Stimulated activated naive CD8-positive, alpha-beta T cell treated with anti-CD3 and anti-CD28 coated beads, Interleukin-15, amount 100 ng/mL, for 72 hours (primary cell): ENCODE measurements around the gene SLC12A7.
"Not testable (repeated sequence)": the region's sequence is repeated elsewhere in the genome, so short reads cannot be mapped to it uniquely, and the experiment has no call there.

Experiments
- ATAC-seq: fragments of 150-1000 bp; cut with Tn5 transposase; 2 replicates; pipeline ENCODE4 v1.10.0; 2021; ENCODE audit warnings: mild to moderate bottlenecking, moderate library complexity
- DNase-seq, 2 donors: peaks; one replicate each; pipeline ENCODE4 v3.0.0; 2021 to 2022
- H3K27ac Mint-ChIP-seq, 2 donors: one replicate each; pipeline ENCODE4 v1.8.0; 2022; ENCODE audit warnings: mild to moderate bottlenecking in 2 of 2, mixed read lengths in 2 of 2, moderate library complexity in 2 of 2
- H3K27me3 Mint-ChIP-seq: one replicate; pipeline ENCODE4 v1.8.0; 2022; ENCODE audit warnings: mixed read lengths
- H3K4me1 Mint-ChIP-seq: one replicate; pipeline ENCODE4 v1.8.0; 2022; ENCODE audit warnings: mild to moderate bottlenecking, mixed read lengths
- H3K4me3 Mint-ChIP-seq, 2 donors: one replicate each; pipeline ENCODE4 v1.8.0; 2022; ENCODE audit warnings: mild to moderate bottlenecking in 2 of 2, mixed read lengths in 2 of 2, moderate library complexity in 1 of 2
- H3K9me3 Mint-ChIP-seq, 2 donors: one replicate each; pipeline ENCODE4 v1.8.0; 2022; ENCODE audit warnings: mixed read lengths in 2 of 2

The SLC12A7 gene

DNA sequence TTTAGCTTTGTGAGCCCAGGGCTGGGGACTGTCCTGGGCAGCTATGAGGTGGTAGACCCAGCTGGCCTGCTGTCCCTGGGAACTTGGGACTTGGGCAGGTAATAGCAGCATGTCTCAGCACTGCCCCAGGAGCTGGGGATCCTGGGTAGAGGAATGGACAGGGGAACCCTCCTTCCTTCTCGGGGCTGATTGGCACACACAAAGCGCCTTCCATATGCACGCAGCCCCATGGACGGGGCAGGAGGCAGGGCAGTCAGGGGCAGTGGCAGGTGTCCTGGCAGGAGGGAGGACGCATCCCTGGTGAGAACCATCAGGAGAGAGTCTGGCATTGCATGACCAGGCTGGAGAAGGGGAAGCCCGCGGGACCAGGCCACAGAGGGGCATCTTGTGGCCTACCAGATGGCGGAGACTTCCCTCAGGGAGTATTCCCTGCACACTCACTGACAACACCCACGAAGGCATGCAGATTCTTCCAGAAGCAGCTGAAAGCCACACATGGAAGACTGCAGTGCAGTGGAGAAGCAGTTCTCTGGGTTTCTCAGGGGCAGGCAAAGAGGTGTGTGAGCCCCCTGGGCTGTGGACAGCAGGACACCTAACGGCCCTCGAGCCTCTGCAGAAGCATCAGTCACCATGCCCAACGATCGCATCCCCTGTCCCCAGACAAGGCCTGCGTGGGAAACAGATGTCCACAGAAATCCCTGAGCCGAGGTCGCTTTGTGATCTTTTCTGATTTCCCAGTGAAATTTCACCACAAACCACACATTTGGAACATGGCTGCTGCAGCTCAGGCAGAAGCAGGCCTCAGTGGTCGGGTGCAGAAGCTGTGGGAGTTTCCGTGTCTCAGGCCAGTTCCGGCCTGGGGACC is 110.2 kb downstream of the SLC12A7 start:
- H3K27me3 Mint-ChIP-seq: peaks cover 57% of the 10 kb centered on the region
- no peak overlapping the region for H3K27ac Mint-ChIP-seq
- DNase-seq (peak in 1 of 2 donors; percentile 8), ATAC-seq (no peak)
- H3K4me1 Mint-ChIP-seq: peaks cover 53% of the 10 kb centered on the region
- H3K9me3 Mint-ChIP-seq: no peaks in the 10 kb centered on the region
- no peak overlapping the region for H3K4me3 Mint-ChIP-seq

DNA sequence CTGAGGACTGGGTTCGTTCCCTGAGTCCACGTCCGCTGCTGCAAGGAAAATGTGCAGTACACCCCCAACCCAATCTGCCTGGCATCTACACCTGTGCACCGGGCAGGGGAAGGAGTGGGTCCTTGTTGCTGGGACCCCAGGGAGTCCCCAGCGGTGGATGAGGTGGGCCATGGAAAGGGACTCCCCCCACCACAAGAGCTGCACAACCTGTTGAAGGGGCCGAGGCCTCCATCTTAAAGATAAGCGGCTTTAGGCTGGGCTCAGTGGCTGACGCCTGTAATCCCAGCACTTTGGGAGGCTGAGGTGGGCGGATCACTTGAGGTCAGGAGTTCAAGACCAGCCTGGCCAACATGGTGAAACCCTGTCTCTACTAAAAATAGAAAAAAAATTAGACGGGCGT is 111.0 kb downstream of the SLC12A7 start:
- H3K4me1 Mint-ChIP-seq: peaks cover 57% of the 10 kb centered on the region
- not testable (repeated sequence) for H3K27ac Mint-ChIP-seq, H3K4me3 Mint-ChIP-seq, H3K9me3 Mint-ChIP-seq, ATAC-seq
- H3K27me3 Mint-ChIP-seq: peaks cover 49% of the 10 kb centered on the region
- DNase-seq: peak in 1 of 2 donors; percentile 6
